ENCODE results near the gene DLGAP4.

DNA sequence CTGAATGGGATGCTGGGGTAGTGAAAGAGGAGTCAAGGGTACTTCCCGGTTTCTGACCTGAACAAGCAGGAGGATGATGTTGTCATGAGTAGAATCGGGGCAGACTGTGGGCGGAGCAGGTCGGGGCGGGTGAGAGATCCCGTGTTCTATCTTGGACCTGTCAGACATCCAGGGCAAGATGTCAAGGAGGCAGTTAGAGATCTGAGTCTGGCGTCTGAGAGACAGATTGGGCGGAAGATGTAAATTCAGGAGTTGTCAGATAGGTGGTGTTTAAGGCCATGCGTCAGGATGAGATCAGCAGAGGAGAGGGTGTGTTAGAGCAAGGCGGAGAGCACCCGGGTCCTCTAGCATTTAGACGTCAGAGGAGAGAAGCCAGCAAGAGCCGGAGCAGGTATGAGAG is 115.5 kb downstream of the DLGAP4 start:
- TF ChIP-seq, protein P1, sequence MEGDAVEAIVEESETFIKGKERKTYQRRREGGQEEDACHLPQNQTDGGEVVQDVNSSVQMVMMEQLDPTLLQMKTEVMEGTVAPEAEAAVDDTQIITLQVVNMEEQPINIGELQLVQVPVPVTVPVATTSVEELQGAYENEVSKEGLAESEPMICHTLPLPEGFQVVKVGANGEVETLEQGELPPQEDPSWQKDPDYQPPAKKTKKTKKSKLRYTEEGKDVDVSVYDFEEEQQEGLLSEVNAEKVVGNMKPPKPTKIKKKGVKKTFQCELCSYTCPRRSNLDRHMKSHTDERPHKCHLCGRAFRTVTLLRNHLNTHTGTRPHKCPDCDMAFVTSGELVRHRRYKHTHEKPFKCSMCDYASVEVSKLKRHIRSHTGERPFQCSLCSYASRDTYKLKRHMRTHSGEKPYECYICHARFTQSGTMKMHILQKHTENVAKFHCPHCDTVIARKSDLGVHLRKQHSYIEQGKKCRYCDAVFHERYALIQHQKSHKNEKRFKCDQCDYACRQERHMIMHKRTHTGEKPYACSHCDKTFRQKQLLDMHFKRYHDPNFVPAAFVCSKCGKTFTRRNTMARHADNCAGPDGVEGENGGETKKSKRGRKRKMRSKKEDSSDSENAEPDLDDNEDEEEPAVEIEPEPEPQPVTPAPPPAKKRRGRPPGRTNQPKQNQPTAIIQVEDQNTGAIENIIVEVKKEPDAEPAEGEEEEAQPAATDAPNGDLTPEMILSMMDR (IDR thresholded peaks at IDR 0.05; ENCODE audit: low read length), result no peak
- no peak for TF ChIP-seq EZH2 (optimal IDR thresholded peaks at IDR 0.05; ENCODE audit: low read depth, low read length)
